K562 (cell line): Measurements from ENCODE around the gene RSBN1L. TPM values are rescaled to one million over a fixed set of nuclear protein-coding genes. Genes with fewer than 3 reads are reported as not detected.

ENCODE experiments used
- DDX20 ChIP-seq: fragments of 450-650 bp; IDR thresholded peaks from 2 replicates; pipeline ENCODE4 v1.6.1; 2016; ENCODE audit warnings: missing genetic modification characterization, low read depth, mild to moderate bottlenecking, missing compliant biosample characterization, moderate library complexity
- EP400 ChIP-seq: fragments of 450-650 bp; IDR thresholded peaks from 2 replicates; pipeline ENCODE4 v1.6.1; 2017; ENCODE audit warnings: antibody characterized with exemption, mild to moderate bottlenecking, moderate library complexity
- FOXA3 ChIP-seq, 2 experiments: fragments of 450-650 bp in 1 of 2; sonication (generic) in 1 of 2; formaldehyde crosslinking; IDR thresholded peaks in 1 of 2; conservative IDR thresholded peaks in 1 of 2; 2 replicates each; pipeline versions ENCODE4 v1.4.0 to v1.8.0; 2020 to 2022; ENCODE audit warnings: mild to moderate bottlenecking in 2 of 2, missing genetic modification reagents in 1 of 2
- SP2 ChIP-seq: IDR thresholded peaks from 2 replicates; pipeline ENCODE4 v1.6.1; 2011; ENCODE audit warnings: mild to moderate bottlenecking, low read depth, low read length, moderate library complexity; ENCODE audit not compliant: poor library complexity, severe bottlenecking; ENCODE audit errors: extremely low read depth
- ZFP36 ChIP-seq: fragments of 150-350 bp; IDR thresholded peaks from 2 replicates; pipeline ENCODE4 v1.6.1; 2018; ENCODE audit warnings: low read length, low read depth; ENCODE audit not compliant: partially characterized antibody
- ZFPM2 ChIP-seq: fragments of 250-450 bp; sonication (Bioruptor Pico); IDR thresholded peaks from 2 replicates; pipeline ENCODE4 v1.5.1; 2022; ENCODE audit warnings: mild to moderate bottlenecking
- ZMIZ1 ChIP-seq, 2 experiments: fragments of 150-350 bp in 1 of 2; IDR thresholded peaks; 2 replicates each; pipeline ENCODE4 v1.6.1; 2012 to 2016; ENCODE audit warnings: low read depth in 2 of 2, low read length in 2 of 2, mild to moderate bottlenecking in 1 of 2, moderate library complexity in 1 of 2
- ZNF431 ChIP-seq: sonication (generic); formaldehyde crosslinking; IDR thresholded peaks from 2 replicates; pipeline ENCODE4 v1.8.0; 2022; ENCODE audit warnings: mild to moderate bottlenecking, missing genetic modification reagents
- polyA plus RNA-seq, 8 experiments: library from polyadenylated mRNA; depleted of rRNA in 4 of 8; stranded (reverse) in 5 of 8; unstranded in 3 of 8; fragments of >200 nt; fragmentation: Nextera tagmentation in 2 of 8; fragmentation: Illumina TruSeq in 1 of 8; extraction: Ambion mirVana in 2 of 8; extraction: Trizol in 1 of 8; gene quantifications; 2 replicates each; pipeline versions ENCODE4 v1.2.1 to v1.2.3, GENCODE V29; 2011 to 2014; ENCODE audit warnings: inconsistent platforms in 1 of 8, missing spikeins in 1 of 8
- total RNA-seq, 7 experiments: library from RNA; depleted of rRNA in 6 of 7; stranded (reverse); fragments of >200 nt in 6 of 7; fragmentation: Illumina TruSeq in 2 of 7; extraction: Trizol in 2 of 7; gene quantifications; 2 replicates each; pipeline versions ENCODE4 v1.2.1 to v1.2.3, GENCODE V29; 2011 to 2021; ENCODE audit warnings: low replicate concordance in 1 of 7
- TF ChIP-seq, protein P1 (sequence below): sonication (generic); formaldehyde crosslinking; IDR thresholded peaks from 2 replicates; pipeline ENCODE4 v1.4.0; 2020; ENCODE audit warnings: mild to moderate bottlenecking, missing genetic modification reagents
- TF ChIP-seq, protein P2 (sequence below), 2 experiments: fragments of 450-650 bp in 1 of 2; sonication (generic) in 1 of 2; formaldehyde crosslinking in 1 of 2; IDR thresholded peaks; 2 replicates each; pipeline versions ENCODE4 v1.7.1 to v1.9.0; 2016 to 2022; ENCODE audit warnings: inconsistent platforms in 1 of 2, mild to moderate bottlenecking in 1 of 2, missing genetic modification reagents in 1 of 2

Gene RSBN1L
- total and polyA plus RNA-seq, 9 of the 15 experiments (the other 6 are each of a cell fraction or from before 2014, with no cell fraction given) = 6.2 to 35.2 (median 20.1) TPM

- TF ChIP-seq ZMIZ1 (IDR thresholded peaks at IDR 0.05; ENCODE audit: low read depth in 2 of 2, low read length in 2 of 2) = no peak
- TF ChIP-seq EP400 = peak; percentile 52; the same call in 1 of the 2 replicates
- peak in 1 of 2 experiments; percentile 68; a peak in 1 of 4 replicates for TF ChIP-seq FOXA3 (CRISPR knock-in tag; conservative IDR thresholded peaks at IDR 0.05 in 1 of 2, IDR thresholded peaks at IDR 0.05 in 1 of 2)
- TF ChIP-seq ZNF431 (CRISPR knock-in tag) = no peak; the same call in none of the 2 replicates
- TF ChIP-seq, protein P1, sequence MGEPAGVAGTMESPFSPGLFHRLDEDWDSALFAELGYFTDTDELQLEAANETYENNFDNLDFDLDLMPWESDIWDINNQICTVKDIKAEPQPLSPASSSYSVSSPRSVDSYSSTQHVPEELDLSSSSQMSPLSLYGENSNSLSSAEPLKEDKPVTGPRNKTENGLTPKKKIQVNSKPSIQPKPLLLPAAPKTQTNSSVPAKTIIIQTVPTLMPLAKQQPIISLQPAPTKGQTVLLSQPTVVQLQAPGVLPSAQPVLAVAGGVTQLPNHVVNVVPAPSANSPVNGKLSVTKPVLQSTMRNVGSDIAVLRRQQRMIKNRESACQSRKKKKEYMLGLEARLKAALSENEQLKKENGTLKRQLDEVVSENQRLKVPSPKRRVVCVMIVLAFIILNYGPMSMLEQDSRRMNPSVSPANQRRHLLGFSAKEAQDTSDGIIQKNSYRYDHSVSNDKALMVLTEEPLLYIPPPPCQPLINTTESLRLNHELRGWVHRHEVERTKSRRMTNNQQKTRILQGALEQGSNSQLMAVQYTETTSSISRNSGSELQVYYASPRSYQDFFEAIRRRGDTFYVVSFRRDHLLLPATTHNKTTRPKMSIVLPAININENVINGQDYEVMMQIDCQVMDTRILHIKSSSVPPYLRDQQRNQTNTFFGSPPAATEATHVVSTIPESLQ = no peak
- TF ChIP-seq, protein P2, sequence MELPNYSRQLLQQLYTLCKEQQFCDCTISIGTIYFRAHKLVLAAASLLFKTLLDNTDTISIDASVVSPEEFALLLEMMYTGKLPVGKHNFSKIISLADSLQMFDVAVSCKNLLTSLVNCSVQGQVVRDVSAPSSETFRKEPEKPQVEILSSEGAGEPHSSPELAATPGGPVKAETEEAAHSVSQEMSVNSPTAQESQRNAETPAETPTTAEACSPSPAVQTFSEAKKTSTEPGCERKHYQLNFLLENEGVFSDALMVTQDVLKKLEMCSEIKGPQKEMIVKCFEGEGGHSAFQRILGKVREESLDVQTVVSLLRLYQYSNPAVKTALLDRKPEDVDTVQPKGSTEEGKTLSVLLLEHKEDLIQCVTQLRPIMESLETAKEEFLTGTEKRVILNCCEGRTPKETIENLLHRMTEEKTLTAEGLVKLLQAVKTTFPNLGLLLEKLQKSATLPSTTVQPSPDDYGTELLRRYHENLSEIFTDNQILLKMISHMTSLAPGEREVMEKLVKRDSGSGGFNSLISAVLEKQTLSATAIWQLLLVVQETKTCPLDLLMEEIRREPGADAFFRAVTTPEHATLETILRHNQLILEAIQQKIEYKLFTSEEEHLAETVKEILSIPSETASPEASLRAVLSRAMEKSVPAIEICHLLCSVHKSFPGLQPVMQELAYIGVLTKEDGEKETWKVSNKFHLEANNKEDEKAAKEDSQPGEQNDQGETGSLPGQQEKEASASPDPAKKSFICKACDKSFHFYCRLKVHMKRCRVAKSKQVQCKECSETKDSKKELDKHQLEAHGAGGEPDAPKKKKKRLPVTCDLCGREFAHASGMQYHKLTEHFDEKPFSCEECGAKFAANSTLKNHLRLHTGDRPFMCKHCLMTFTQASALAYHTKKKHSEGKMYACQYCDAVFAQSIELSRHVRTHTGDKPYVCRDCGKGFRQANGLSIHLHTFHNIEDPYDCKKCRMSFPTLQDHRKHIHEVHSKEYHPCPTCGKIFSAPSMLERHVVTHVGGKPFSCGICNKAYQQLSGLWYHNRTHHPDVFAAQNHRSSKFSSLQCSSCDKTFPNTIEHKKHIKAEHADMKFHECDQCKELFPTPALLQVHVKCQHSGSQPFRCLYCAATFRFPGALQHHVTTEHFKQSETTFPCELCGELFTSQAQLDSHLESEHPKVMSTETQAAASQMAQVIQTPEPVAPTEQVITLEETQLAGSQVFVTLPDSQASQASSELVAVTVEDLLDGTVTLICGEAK (IDR thresholded peaks at IDR 0.05) = no peak
- TF ChIP-seq, protein P2 (CRISPR knock-in tag; IDR thresholded peaks at IDR 0.05) = no peak
- no peak for TF ChIP-seq SP2
- TF ChIP-seq ZFPM2 (CRISPR knock-in tag) = no peak
- no peak for TF ChIP-seq DDX20
- no peak for TF ChIP-seq ZFP36
These were observed 630 bp downstream of the RSBN1L start (continued) for GRCh38 chr7:77696643-77697534.
